ENCODE results near the gene RPL19. TPM values are rescaled to one million over a fixed set of nuclear protein-coding genes. Genes with fewer than 3 reads are reported as not detected.

Gene RPL19
- total RNA-seq, 1 donor from 2014 or later = 484 TPM

DNA sequence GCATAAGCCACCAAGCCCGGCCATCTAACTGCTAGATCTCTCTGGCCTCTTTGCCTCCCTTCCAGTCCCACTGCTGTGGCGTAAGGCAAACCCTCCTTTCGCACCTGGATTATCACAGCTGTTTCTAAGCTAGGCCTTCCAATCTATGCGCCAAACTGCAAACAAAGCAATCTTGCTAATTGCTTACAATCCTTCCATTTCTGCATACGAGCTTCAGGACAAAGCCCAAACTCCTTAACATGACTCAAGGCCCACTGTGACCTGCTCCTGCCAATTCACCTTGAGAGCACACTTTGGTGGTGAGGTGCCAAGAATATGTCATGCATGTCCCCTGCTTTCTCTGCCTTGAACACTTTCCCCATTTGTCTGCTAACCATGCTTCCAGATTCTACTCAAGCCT is 28.1 kb upstream of the RPL19 start:
- DNase-seq (ENCODE audit: low spot score) (no peak), ATAC-seq (no peak)

DNA sequence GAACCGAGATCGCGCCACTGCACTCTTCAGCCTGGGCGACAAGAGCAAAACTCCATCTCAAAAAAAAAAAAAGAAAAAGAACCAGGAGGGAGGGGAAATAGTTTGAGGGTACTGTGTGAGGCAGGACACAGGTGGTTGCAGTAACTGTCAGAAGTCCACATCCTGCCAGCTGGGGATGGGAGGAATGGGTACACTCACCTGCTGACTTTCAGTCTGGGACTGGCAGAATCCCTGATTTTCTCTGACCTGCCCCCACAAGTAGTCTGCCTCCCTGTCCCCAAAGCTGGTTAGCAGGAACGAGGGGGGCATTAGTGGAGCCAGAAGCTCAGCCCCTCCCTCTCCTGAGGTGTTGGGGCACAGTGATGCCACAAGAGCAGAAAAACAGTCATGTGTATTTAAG is 27.0 kb upstream of the RPL19 start:
- DNase-seq (ENCODE audit: low spot score) = no peak
- no peak for ATAC-seq

DNA sequence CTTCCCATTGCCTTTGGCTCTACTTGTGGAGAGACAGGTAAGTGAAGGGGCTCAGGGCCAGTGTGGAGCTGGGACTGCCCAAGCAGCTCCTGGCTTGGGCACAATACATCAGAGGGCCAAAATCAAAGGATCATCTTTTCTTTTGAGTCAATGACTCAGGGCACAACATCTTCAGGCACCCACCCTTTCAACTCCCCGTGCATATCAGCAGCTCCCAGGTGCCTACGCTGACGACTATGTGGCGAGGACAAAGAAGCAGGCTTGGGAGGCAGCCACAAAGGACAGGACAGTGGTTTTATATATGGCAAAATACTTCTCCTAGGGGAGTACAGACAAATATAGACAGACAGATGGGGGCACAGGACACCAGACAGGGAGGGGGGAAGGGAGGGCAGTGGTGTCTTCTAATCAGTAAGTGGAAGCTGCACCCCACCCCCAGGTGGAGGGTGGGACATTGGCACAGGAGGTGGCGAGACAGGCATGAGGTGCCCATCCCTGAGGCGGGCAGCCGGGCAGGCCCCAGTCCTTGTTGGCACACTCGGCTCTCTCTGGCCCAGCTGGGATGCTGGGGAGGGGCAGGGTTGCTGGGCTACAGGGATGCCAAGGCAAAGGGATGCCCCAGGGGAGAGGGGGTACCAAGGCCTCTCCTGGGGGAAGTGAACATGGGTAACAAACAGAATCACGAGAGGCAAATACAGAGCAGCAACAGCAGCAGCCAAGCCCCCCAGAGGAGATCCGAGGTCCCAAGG is 26.4 kb upstream of the RPL19 start:
- ATAC-seq (no peak), DNase-seq (ENCODE audit: low spot score) (no peak)

DNA sequence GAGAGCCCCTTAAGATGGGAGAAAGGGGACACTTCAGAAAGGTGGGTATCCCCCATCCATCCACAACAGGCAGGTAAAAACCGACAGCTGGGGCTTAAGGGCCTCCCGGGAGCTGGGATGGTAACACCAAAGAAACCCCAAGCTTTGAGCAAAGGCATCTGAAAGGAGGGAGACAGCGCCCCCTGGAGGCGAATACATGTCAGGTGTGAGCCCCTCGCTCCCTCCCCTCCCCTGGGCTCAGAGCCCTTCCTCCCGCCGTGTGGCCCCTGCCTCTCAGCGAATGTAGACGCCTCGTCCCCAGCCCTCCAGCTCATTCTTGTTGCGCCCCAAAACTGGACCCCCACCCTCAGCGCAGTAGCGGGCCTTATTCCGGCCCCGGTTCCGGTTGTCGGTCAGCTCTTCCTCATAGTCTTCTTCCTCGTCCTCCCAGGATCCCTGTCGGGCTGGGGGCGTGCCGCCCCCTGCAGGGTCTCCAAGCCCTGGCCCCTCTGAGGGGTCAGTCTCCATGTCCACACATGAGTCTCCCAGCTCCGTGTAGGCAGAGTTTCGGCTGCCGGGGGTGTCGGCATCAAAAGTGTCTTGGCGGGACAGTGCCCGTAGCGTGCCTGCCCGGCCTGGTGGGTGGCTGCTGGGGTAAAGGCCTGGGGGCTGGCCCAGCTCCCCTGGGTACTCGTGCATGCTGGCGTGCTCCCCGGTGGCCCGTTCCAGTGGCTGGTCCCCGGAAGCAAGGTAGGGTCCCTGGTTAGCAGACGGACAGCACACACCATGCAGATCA is 25.0 kb upstream of the RPL19 start:
- DNase-seq (ENCODE audit: low spot score) = no peak
- ATAC-seq = peak; percentile 73

DNA sequence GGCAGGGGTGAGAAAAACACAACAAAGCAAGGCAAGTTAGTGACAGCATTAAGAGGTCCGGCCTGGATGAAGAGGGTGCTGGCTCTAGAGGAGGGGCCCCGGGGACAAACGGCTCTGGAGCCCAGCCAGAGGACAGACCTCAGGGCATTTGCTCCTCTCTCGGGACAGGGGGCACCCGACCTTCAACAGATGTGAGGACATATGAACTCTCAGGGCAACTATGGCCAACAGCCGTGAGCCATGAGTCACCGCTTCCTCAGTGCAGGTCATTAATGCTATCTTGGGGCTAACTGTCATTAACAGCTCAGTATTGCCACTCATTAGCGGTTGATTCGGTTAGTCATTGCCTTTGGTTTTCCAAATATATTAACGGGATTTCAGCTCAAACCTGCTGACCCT is 24.4 kb upstream of the RPL19 start:
- DNase-seq (ENCODE audit: low spot score) = no peak

DNA sequence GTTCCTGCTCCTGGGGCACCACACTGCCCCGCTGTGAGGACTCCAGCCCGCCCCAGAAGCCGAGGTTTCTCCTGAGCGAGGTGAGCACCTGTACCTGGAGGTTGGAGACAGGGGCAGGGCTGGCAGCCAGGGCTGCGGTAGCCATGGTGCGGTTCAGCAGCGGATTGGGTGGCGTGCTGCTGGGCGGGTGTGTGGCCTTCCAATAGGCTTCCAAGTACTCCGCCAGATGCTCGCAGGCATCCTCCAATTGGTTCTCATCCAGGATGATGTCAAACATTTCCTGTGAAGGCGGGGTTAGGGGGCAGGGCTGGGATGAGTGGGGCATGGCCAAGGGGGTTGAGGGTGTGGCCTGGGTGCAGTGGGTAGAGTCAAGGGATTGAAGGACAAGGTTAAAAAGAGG is 22.8 kb upstream of the RPL19 start:
- ATAC-seq = no peak
- DNase-seq (ENCODE audit: low spot score) = no peak

More for the DNA sequence above, 24.4 kb upstream of the RPL19 start:
- no peak for ATAC-seq

DNA sequence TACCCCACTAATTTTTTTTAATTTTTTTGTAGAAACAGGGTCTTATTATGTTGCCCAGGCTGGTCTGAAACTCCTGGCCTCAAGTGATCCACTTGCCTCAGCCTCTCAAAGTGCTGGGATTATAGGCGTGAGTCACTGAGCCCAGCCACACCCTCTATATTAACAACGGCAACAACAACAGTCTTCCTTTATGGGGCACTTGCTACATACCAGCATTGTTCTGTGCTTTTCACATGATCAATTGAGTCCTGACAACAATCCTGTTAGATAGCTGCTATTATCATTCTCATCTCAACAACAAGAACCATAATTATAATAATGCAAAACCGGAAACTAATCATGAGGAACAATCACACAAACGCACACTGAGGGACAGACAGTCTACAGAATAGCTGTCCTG is 21.5 kb upstream of the RPL19 start:
- DNase-seq (ENCODE audit: low spot score) (no peak), ATAC-seq (no peak)

DNA sequence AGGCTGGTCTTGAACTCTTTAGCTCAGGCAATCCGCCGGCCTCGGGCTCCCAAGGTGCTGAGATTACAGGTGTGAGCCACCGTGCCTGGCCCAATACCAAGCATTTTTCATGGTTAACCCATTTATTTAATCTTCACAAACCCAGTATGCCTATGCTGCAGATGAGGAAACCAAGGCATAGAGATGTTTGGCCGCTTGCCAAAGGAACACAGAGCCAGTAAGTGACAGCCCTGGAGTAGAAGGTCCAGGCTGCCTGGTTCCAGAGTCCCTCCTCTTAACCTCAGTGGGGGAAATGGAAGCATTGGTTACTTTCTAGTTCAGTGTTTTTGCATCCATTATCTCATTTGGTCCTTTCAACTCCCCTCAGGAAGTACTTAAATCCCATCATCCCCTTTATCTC is 18.8 kb upstream of the RPL19 start:
- DNase-seq (ENCODE audit: low spot score) = no peak
- no peak for ATAC-seq

DNA sequence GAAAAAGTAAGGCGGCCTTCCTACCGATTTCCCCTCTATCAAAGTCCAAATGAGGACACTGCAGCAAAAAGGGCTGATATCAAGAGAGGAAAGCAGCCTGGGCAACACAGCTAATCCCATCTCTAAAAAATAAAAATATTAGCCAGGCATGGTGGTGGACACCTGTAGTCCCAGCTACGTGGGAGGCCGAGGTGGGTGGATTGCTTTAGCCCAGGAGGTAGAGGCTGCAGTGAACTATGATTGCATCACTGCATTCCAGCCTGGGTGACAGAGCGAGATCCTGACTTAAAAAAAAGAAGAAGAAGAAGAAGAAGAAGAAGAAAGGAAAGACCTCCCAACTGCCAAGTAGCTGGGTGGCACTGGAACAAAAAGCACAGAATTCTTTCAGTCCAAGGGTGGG is 17.0 kb upstream of the RPL19 start:
- DNase-seq (ENCODE audit: low spot score) = no peak
- no peak for ATAC-seq

DNA sequence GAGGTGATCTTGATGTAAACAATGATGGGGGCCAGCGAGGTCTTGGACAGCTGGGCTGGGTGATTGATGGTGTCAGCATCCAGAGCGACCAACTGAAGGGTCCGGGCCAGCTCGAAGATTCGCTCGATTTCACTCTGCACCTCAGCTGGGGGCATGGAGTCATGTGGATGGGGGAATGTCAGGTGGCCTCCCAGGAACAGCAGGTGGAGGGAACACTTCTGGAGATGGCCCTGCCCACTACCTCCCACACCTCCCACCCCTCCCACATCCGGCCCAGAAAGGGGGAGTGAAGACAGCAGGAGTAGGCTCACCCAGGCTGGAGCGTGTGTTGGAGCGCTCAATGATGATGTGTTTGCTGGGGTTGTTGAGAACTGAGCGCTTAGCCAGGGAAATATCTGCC is 16.4 kb upstream of the RPL19 start:
- DNase-seq (ENCODE audit: low spot score) (no peak), ATAC-seq (no peak)

DNA sequence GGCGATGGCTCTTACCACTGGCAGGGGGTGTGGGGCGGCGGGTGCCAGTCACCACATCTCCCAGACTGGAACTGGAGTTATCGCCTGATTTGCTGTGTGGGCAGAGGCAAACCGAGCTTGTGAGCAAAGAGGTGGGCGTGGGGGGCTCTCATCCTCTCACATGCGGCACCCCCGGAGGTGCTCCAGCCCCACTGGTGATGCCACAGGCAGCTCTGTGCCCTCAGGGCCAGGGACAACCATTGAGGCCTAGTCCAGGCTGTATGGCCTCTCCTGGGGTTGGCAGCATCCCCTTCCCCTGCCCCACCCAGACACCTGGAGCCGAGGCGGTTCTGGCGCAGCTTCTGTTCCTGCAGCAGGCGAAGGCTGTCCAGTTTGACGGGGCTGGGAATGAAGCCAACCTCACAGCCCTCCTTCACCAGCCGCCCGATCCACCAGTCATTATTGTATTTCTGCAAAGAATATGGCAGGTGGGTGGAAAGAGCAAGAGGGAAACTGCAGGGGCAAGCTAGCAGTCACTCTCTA is 13.5 kb upstream of the RPL19 start:
- DNase-seq (ENCODE audit: low spot score) (no peak), ATAC-seq (no peak)

DNA sequence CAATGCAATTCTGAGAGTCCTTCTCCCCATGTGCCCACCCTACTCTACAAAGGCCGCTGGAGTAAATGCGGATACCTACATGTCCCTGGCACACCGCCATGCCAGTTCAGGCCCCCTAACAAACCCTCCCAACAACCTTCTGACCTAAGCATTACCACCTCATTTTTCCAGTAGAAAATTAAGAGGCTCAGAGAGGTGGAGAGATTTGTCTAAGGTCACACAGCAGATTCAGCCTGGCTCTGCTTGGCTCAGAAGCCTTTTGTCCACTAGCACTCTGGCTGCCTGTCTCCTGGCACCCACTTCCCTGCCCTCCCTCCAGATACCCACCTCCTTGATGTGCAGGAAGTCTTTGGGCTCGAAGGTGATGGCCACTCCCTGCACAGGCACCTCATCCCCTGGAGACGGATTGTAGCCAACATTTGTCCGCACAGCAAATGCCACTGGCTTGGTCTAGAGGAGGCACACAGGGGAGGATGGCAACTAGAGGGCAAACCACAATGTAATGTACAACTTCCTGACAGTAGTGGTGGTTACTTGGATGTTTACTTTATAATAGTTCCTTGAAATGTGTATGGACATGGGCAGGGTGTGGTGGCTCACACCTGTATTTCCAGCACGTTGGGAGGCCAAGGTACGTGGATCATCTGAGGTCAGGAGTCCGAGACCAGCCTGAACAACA is 12.8 kb upstream of the RPL19 start:
- DNase-seq (ENCODE audit: low spot score) = no peak
- ATAC-seq = no peak

DNA sequence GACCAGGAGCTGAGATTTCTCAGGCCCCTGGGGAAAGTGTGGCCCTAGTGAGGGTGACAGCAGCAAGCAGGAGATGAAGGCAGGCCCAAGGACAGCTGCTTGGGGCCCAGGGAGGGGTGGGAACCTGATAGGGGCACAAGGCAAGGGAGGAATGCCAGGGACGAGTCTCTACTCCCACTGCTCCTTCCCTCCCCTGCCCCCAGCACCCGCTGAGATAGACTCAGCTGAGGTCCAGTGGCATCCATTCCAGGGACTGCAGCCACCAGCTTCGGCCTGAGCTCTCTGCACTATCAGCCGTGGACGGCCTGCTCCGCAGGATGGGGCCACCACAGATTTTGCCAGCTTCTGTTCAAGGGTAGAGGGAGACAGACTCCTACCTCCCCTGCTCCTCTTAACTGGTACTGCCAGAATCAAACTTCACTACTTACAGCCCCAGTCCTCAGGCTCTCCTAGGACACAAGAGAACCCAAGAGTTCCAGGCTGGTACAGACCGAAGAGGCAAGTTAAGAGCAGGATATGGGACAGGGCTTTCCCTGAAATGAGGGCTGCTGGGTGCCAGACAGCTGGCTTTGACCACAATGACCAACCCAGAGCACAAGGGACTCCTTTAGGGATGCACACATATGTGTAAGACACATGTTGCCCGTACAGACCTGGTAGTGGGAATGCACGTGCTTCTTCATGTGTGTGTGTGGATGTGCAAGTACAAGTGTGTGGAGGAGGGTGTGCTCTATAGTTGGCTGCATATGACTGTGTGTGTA is 8.2 kb upstream of the RPL19 start:
- ATAC-seq (no peak), DNase-seq (ENCODE audit: low spot score) (no peak)

DNA sequence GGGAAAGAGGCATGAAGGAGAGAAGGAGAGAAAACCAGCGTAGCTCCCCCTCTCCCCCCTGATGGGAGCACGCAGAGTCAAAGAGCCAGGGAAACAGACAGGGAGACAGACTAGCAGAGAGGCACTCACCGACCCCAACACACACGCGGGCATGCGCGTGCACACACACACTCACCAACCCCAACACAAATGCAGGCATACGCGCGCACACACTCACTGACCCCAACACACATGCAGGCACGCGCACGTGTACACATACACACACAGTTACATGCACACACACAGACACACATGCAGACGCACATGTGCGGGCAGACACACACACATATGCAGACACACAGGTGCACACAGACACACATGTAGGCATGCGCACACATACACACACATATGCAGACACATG is 7.2 kb upstream of the RPL19 start:
- ATAC-seq (no peak), DNase-seq (ENCODE audit: low spot score) (no peak)

DNA sequence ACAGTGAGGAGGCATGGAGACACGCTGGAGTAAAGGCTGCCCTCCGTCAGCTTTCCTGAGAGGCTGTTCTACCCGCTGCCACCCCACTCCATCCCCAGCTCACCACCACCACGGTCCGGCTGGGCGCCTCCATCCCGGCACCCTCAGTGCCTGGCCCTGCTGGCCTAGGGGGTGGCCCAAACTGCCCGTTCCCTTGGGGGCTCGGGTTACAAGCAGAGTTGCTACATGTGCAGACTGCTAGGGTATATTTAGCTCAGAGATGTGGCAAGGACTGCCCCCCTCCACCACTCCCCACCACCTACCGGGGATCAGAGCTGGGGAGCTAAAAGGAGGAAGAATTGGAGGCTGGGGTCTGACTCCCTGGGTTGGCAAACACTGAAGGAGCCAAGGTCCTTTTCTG is 6.7 kb upstream of the RPL19 start:
- no peak for ATAC-seq
- no peak for DNase-seq (ENCODE audit: low spot score)

DNA sequence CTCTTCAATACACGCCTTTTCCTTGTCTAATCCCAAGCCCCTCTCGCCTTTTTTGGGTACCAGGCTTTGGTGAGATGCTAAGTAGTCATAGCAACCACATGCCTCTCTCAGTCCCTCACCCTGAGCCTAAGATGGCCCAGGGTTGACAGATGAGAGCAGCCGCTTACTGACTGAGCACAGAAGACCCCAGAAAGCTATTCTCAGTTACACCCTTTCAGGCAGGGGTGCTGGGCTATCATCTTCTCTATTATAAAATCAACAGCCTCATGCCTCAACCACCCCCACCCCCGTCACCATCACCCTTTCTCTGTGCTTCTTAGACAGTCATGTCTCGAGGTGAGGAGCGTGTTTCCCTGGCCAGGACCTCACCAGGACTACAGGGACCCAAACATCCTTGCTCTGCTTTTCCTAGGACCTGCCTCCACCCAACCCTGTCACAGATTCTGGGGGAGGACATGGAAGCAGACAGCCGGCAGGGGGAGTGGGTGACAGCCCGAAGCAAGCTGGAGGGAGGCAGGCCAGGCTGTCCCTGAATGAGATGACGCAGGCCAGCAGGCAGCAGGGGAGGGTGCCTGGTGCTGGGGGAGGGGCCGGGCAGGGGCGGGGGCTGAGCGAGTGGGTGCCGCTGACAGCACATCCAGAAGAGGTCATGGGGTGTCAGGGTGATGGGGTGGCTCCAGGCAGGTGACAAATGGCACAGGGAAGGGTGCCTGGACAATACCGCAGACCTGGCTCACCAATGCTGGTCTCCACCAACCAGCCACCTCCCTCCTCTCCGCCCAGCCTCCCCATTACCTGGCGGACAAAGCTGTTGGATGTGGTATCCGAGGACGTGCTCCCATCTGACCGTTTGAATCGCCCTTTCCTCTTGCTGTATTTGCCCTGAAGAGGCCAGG is 5.7 kb upstream of the RPL19 start:
- ATAC-seq = peak; percentile 59
- no peak for DNase-seq (ENCODE audit: low spot score)

DNA sequence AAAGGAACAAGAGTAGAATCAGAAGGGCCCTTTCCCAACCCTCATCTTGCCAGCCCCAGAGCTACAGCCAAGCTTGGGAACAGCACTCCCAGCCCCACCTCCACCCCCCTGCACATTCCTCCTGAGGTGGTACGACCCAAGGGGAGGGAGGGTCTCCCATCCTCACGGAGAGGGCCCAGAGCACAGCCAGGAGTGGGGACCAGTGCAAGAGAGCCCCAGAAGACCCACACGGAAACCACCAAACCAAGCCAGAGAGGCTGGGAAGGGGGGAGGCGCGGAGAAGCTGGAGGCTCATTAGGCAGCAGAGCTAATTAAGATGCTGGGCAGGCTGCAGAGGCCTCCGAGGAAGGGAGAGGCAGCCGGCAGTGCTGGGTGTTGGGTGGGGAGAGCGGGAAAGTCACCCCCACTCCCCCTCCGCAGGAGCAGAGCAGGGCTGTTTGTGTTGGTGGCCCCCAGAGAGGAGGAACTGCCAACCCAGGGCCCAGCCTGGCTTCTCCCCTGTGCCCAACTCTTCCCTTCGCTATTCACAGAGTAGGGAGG is 5.0 kb upstream of the RPL19 start:
- DNase-seq (ENCODE audit: low spot score) = no peak
- no peak for ATAC-seq

DNA sequence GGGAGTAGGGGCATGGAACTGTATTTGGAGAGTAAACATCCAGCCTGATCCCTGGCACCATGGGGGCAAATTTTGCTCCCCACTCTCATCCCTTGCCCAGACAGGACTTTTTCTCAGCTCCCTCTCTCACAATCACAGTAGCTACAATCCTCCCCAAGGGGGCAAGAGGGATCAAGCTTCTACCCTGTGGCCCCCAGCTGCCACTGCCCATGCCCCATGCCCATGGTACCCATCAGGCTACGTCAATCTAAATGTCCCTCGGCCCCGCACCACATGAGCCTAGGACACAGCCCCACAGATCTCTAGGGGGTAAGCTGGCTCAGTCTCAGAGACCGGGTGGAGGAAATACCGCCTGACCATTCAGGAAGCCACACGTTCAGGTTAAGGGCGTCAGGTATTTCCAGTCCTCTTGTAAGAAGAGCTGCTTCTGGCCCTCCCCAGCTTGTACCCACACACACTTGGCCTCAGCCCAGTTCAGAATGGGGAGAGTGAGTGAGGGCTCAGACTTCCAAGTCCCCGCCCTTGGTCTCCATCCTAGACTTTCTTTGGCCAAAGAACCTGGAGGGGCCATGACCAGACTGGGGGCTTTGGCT is 4.4 kb upstream of the RPL19 start:
- no peak for ATAC-seq
- no peak for DNase-seq (ENCODE audit: low spot score)

DNA sequence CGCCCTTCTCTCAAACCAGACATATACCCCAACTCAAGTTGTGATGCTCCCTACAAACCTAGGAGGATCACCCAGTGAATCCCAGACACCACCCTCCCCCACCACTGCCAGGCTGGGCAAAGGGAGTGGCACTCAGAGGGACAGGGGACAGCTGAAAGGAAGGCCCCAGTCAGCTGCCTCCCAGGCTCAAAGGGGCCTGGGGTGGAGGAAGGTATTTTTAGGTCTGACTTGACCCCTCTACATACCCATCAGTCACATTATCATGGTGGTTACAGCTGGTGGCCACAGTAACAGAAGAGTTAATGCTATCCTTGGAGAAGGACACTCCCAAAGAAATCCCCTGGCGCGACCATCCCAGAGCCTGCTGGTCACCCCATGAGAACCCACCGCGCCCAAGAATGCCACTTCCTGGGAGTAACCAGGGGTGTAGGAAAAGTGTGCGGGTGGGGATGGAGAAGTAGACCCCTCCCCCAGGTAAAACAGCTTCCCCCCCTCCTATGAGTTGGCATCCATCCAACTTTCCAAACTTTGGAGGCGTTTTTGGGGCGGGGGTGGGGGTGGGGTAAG is 3.8 kb upstream of the RPL19 start:
- DNase-seq (ENCODE audit: low spot score) (no peak), ATAC-seq (no peak)

Measured in left lobe of liver (tissue), 2 donors.